A549 treated with AZD9567 at 1 μM for 4 hours (cell line): ENCODE measurements around the gene PRDM4. TPM values are rescaled to one million over a fixed set of nuclear protein-coding genes. Genes with fewer than 3 reads are reported as not detected.

Source experiments
- total RNA-seq: library from RNA; stranded (reverse); fragments of 200-300 nt; extraction: Qiagen RNA extraction; gene quantifications from 5 replicates; pipeline ENCODE4 v1.2.3, GENCODE V29; 2022; ENCODE audit not compliant: insufficient read depth

PRDM4 gene, protein sequence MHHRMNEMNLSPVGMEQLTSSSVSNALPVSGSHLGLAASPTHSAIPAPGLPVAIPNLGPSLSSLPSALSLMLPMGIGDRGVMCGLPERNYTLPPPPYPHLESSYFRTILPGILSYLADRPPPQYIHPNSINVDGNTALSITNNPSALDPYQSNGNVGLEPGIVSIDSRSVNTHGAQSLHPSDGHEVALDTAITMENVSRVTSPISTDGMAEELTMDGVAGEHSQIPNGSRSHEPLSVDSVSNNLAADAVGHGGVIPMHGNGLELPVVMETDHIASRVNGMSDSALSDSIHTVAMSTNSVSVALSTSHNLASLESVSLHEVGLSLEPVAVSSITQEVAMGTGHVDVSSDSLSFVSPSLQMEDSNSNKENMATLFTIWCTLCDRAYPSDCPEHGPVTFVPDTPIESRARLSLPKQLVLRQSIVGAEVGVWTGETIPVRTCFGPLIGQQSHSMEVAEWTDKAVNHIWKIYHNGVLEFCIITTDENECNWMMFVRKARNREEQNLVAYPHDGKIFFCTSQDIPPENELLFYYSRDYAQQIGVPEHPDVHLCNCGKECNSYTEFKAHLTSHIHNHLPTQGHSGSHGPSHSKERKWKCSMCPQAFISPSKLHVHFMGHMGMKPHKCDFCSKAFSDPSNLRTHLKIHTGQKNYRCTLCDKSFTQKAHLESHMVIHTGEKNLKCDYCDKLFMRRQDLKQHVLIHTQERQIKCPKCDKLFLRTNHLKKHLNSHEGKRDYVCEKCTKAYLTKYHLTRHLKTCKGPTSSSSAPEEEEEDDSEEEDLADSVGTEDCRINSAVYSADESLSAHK
- 18.6 to 21.2 TPM (median 20.5 TPM) in 5 replicates for total RNA-seq

GRCh38 chr12:107760809-107761501 is at the start of gene PRDM4:
Gene PRDM4 (minus strand): TSS chr12:107761137. CDS start chr12:107760515, 622 bp downstream.

GRCh38 chr12:107774349-107775029 is 13.6 kb upstream of the PRDM4 start, which contains the start of gene ASCL4:
Gene ASCL4 (plus strand): TSS chr12:107774704. CDS start chr12:107775219, 515 bp downstream.

GRCh38 chr12:107685360-107686248 is 75.3 kb downstream of the PRDM4 start, which contains the start of gene PWP1:
Gene PWP1 (plus strand): TSS chr12:107685799. CDS start chr12:107685900, 101 bp downstream.

Other genes starting within 250 kb of the PRDM4 start
- 93.9 to 106 TPM (median 95.5 TPM) in 5 replicates for gene PWP1, start 75.3 kb downstream of the PRDM4 start, total RNA-seq
- gene ASCL4, start 13.6 kb upstream of the PRDM4 start, total RNA-seq, result not detected in 5 replicates